Retina (tissue), 1 donor: ENCODE data around the gene PUM2.

Source experiments
- DNase-seq: peaks from one replicate; pipeline ENCODE4 v3.0.0-alpha.2; 2016

Gene PUM2

GRCh38 chr2:20198796-20199632, 151.6 kb downstream of the PUM2 start:
- no peak for DNase-seq
